ENCODE data around the gene SMARCE1. TPM values are rescaled to one million over a fixed set of nuclear protein-coding genes. Genes with fewer than 3 reads are reported as not detected.

The SMARCE1 gene
- total RNA-seq, 1 experiment from 2014 or later: 139 TPM

DNA sequence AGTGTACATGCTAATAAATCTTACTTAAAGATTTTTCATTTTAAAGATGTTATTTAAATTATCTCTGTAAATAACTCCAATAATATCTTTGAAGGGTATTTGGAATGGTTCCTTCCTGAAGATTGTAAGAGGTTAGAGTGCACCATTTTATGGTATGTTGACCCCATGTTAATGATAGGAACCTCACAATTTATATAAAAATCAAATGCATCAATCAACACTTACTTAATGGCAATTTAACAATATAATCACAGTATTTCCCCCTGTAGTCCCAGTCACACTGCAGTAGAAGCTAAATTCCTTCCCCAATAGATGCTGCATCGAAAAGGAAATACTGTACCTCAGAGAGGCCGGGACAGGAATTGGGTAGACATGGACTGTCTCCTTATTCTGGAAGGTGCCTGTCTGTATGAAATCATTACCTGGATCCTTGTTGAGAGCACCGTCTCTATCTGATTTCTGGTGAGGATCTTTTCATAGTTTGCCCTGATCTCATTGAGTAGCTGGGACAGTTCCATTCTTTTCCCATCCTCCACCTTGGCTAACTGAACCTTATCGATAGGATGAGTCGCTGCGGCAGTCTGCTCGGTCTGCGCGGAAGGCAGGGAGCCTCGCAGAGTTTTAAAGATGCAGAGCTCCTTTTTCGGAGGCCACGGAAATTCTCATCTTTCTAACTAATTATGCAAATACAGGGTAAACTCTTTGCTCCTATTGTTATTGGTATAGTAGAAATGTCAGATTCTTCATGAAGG lies 17.1 kb upstream of the SMARCE1 start, which contains the start of gene KRT222:
Gene KRT222, minus strand, starts transcription at position 596 of the 752 bp plus-strand sequence. Its CDS starts 78 bp downstream, at position 518.
- H3K27ac ChIP-seq: no peak within 1 kb of the TSS
- peaks cover 12% of the 10 kb centered on the region; the same call in 1 of the 2 replicates for H3K27me3 ChIP-seq
- no peak for DNase-seq
- H3K4me3 ChIP-seq: no peak within 1 kb of the TSS
- H3K9me3 ChIP-seq (replicated peaks): no peaks in the 10 kb centered on the region
- H3K4me1 ChIP-seq: no peaks in the 10 kb centered on the region
- no peaks in the 10 kb centered on the region for H3K36me3 ChIP-seq

DNA sequence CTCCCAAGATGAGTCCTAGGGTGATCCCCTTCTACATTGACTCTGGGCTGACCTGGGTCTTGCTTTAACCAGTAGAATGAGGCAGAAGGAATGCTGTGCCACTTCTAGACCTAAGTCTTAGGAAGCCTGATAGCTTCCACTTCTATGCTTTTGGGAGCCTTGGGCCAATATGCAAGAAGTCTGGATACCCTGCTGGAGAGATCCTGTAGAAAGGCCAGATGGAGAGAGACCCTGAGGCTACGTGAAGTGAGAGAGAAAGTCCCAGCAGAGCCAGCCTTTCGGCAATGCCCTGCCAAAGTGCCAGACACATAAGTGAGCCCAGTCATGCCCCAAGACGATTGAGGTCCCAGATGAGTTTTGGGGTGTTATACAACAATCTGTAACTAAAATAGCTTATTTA lies 15.6 kb upstream of the SMARCE1 start:
- no peak for DNase-seq
- Histone ChIP-seq H3K36me3 (no peaks in the 10 kb centered on the region), H3K27me3 (peaks cover 12% of the 10 kb centered on the region; the same call in 1 of the 2 replicates), H3K27ac (no peak overlapping the region), H3K4me3 (no peak overlapping the region), H3K9me3 (replicated peaks) (no peaks in the 10 kb centered on the region), H3K4me1 (no peaks in the 10 kb centered on the region)

DNA sequence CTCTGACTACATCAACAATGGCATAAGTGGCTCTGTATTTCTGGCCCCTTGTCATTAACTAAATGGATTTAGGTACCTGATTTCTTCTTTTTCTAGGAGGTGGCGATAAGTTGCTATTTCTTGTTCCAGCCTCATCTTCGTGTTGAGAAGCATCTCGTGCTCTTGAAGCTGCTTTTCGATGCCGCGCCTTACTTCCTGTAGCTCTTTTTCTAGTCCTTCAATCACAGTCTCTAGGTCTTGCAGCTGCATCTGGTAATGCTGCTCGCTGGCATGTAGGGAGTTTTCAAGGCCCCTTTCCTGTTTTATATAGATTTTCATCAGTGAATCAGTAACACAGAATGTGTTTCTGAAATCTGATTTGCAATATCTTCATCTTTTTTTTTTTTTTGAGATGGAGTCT lies 12.3 kb upstream of the SMARCE1 start:
- no peak overlapping the region for H3K27ac ChIP-seq
- no peaks in the 10 kb centered on the region for H3K36me3 ChIP-seq
- H3K9me3 ChIP-seq (replicated peaks): no peaks in the 10 kb centered on the region
- H3K27me3 ChIP-seq: peaks cover 8% of the 10 kb centered on the region; the same call in 1 of the 2 replicates
- H3K4me3 ChIP-seq: no peak overlapping the region
- H3K4me1 ChIP-seq: no peaks in the 10 kb centered on the region
- DNase-seq: no peak

DNA sequence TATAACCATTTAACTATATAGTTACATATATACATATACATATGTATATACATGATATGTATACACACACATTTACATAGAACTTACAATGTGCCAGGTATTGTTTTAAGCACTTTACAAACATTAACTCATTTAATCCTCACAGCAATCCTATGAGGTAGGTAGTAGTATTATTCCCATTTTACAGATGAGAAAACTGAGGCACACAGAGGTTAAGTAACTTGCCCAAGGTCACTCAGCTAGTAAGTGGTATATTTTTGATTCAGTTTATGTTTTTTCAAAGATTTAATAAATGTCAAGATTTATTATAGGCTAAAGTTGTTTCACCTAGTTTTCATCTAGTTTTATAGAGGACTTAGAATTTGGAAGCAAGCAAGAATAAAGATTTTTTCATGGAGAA lies 10.8 kb upstream of the SMARCE1 start:
- H3K4me1 ChIP-seq: no peaks in the 10 kb centered on the region
- DNase-seq: no peak
- no peak overlapping the region for H3K4me3 ChIP-seq
- no peaks in the 10 kb centered on the region; the same call in 1 of the 2 replicates for H3K27me3 ChIP-seq
- H3K36me3 ChIP-seq: no peaks in the 10 kb centered on the region
- H3K9me3 ChIP-seq (replicated peaks): no peaks in the 10 kb centered on the region
- no peak overlapping the region for H3K27ac ChIP-seq

DNA sequence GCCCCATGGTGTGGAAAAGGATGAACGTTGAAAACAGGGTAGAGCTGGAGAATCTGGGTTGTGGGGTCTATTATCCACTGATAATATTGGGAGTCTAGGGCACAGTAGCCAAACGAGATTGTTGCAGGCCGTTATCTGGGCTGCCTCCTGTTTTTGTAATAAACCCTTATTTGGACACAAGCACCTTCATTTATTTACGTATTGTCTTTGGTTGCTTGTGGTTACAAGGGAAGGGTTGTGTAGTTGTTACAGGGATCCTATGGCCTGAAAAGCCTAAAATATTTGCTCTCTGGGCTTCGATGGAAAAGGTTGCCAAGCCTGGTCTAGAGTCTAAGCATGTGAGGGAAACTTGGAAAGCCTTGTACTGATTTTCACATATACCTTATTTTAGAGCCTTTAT lies 4.3 kb upstream of the SMARCE1 start:
- DNase-seq: no peak
- Histone ChIP-seq H3K27ac (no peak overlapping the region), H3K4me3 (no peak overlapping the region), H3K27me3 (no peaks in the 10 kb centered on the region), H3K4me1 (no peaks in the 10 kb centered on the region; the same call in 1 of the 2 replicates), H3K36me3 (no peaks in the 10 kb centered on the region), H3K9me3 (replicated peaks) (no peaks in the 10 kb centered on the region)

DNA sequence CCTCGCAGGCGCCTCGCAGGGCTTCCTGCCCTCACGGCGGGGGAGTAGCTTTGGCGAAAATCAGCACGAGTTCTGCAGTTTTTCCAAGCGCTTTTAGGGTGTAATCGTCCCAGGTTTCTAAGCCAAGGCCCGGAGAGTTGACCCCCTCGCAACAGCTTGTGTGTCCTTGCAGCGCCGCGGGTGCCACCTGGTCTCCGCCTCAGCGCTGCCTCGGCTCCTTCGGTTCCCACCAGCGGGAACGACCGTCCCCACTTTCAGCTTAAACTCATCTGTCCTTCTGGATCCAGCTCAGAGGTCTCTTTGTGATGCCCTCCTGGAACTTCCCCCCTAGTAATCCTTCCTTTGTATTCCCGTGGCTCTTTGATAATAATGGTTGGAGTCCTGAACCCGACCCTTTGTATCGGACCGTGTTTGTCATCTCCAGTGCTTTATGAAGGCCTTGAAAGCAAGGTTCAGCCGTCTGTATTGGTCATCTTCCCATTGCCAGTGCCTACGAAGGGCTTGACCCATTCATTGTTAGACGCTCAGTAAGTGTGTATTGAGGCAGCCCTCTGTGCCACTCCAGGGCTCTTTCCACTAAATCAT lies 858 bp upstream of the SMARCE1 start:
- Histone ChIP-seq H3K27ac (peak overlapping the region; percentile 98), H3K36me3 (0 out of 2 replicates have a peak, but pooled peaks cover 12% of the 10 kb centered on the region), H3K4me3 (peak overlapping the region; percentile 96), H3K27me3 (no peaks in the 10 kb centered on the region), H3K9me3 (replicated peaks) (no peaks in the 10 kb centered on the region), H3K4me1 (peaks cover 6% of the 10 kb centered on the region)
- DNase-seq: no peak

DNA sequence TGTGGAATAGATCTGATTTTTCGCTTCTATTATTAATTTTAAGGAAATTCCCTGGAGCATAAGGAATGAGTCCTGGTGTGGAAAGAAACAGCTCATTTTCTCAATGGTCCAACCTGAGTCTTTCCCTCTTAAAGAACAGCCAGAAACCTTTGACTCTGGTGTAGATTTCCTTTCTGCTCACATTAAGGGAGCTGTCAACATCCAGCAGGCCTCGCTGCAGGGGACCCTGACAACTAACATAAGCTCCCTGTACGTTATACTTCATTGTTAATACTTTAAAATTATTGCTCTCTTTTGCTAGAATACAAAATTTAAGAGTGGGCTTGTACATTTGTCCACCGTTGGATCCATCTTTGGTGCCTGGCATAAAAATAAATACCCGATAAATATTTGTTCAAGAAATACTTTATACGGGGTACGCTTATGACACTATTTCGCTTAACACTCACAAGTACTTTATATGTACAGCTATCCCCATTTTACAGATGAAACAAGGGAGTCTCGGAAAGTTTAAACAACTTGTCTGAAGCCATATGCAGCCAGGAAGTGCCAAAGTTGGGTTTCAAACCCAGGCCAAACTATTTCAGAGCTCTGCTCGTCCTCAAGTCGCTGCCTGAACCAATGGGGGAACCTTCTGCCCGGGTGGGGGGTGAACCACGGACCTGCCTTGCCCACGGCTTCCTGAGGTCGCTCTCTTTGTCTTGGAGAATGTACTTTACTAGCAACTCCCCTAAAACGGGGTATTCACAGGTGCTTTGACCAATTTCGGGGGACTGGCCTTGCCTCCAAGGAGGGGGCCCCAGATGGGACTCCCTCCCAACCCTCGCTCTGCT lies 611 bp downstream of the SMARCE1 start:
- peak; percentile 9 to 50 for DNase-seq
- no peaks in the 10 kb centered on the region for H3K27me3 ChIP-seq
- peaks cover 6% of the 10 kb centered on the region for H3K4me1 ChIP-seq

DNA sequence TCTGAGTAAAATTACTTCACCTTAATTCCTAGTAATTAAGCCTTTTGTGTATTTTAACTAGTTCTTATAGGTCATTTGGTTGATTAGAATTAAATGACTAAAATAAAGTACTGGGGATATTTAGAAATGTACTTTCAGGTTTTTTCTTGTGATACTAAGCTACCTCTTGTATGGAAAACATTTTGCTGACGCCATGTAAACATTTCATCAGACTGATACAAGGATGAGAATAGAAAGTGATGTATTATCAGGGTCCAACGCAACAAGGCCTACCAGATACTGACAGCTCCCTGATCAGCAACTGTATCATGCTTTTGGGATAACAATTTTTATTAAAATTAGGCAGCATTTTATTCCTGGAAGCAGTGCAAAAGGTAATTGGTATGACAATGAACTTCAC lies 1.7 kb downstream of the SMARCE1 start:
- H3K4me1 ChIP-seq: peaks cover 6% of the 10 kb centered on the region
- DNase-seq: no peak
- H3K27me3 ChIP-seq: no peaks in the 10 kb centered on the region
- H3K9me3 ChIP-seq (replicated peaks): no peaks in the 10 kb centered on the region
- H3K27ac ChIP-seq: no peak overlapping the region
- H3K4me3 ChIP-seq: no peak overlapping the region
- peaks cover 35% of the 10 kb centered on the region for H3K36me3 ChIP-seq

More for the DNA sequence above, 611 bp downstream of the SMARCE1 start:
- H3K27ac ChIP-seq: peak overlapping the region; percentile 98
- no peaks in the 10 kb centered on the region for H3K9me3 ChIP-seq (replicated peaks)
- H3K36me3 ChIP-seq: peaks cover 24% of the 10 kb centered on the region
- H3K4me3 ChIP-seq: peak overlapping the region; percentile 96

DNA sequence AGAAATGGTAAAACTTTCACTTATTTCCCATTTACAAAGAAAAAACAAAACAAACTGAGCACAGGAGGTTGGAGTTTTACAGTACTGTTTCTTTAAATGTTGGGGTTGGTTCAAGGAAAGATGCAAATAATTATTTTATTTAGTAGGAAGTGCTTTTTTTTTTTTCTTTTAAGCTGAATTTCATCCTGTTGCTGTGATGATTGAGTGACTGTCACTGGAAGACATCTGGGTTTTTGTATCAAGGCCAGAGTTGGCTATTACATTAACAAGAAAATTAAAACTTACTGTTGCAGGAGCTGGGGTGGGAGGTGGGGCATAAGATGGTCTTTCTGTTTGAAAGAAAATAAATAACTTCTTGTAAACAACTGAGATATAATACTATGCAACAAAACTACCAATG lies 2.3 kb downstream of the SMARCE1 start:
- H3K4me1 ChIP-seq: peaks cover 6% of the 10 kb centered on the region
- H3K4me3 ChIP-seq: no peak overlapping the region
- DNase-seq: no peak
- H3K27ac ChIP-seq: no peak overlapping the region
- H3K36me3 ChIP-seq: peaks cover 42% of the 10 kb centered on the region
- no peaks in the 10 kb centered on the region for H3K9me3 ChIP-seq (replicated peaks)
- H3K27me3 ChIP-seq: no peaks in the 10 kb centered on the region

DNA sequence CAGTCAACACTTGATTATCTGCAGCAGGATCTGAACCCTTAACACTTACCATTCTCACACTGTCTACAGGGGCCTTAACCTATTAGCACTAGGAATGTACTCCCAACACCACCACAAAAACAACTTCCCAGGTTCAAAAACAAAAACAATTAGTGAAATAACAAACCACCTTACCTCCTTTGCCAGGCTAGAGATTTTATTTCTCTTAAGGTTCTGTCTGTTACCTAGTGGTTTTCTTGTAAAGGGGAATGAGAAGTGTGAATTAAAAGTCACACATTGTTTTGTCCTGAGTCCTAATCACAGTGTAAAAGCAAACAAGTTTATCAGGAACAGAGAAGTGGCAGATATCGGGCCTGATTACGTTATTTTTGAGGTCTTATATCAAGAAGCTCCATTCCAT lies 9.7 kb downstream of the SMARCE1 start:
- peaks cover 86% of the 10 kb centered on the region for H3K36me3 ChIP-seq
- DNase-seq: no peak
- no peaks in the 10 kb centered on the region for H3K27me3 ChIP-seq
- H3K9me3 ChIP-seq (replicated peaks): no peaks in the 10 kb centered on the region
- H3K4me1 ChIP-seq: no peaks in the 10 kb centered on the region
- no peak overlapping the region for H3K4me3 ChIP-seq
- no peak overlapping the region for H3K27ac ChIP-seq

DNA sequence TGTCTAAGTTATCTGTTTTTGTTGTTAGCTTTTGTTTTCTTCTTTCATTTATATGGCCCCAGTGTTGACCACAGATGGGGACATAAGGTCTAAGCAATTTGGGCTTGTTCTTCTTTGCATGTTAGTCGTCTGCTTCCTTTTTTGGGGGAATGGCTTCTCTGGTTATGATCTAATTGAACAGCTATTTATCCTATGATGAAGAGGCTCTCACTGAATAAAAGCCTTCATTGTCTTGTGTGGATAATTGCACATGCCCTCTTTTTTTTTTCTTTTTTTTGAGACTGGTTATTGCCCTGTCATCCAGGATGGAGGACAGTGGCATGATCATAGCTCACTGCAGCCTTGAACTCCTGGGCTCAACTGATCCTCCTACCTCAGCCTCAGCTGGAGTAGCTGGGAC lies 13.7 kb downstream of the SMARCE1 start:
- Histone ChIP-seq H3K9me3 (replicated peaks) (no peaks in the 10 kb centered on the region), H3K4me3 (no peak overlapping the region), H3K36me3 (peaks cover 84% of the 10 kb centered on the region), H3K27ac (peak overlapping the region; percentile 29; the same call in 1 of the 2 replicates), H3K4me1 (no peaks in the 10 kb centered on the region), H3K27me3 (no peaks in the 10 kb centered on the region)
- DNase-seq: no peak

DNA sequence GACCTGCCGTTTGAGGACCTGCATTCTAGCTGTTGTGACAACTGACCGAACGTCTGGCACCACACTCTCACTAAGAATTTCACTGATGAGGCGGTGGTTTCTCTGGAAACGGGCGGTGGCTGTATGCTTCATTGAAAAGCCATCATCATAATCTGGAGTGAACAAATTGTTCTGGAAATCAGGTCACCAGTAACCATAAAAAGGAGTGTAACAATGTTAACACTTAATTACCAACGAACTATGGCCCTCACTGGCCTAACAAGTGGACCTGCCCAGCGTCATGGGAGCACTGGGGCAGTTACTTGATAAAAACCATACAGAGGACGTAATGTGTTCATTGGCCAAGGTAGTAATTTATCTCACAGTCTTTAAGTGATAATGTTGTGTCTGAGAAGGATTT lies 15.4 kb downstream of the SMARCE1 start:
- Histone ChIP-seq H3K27me3 (no peaks in the 10 kb centered on the region), H3K4me1 (no peaks in the 10 kb centered on the region), H3K4me3 (no peak overlapping the region), H3K27ac (no peak overlapping the region), H3K36me3 (peaks cover 94% of the 10 kb centered on the region), H3K9me3 (replicated peaks) (no peaks in the 10 kb centered on the region)
- DNase-seq: no peak

DNA sequence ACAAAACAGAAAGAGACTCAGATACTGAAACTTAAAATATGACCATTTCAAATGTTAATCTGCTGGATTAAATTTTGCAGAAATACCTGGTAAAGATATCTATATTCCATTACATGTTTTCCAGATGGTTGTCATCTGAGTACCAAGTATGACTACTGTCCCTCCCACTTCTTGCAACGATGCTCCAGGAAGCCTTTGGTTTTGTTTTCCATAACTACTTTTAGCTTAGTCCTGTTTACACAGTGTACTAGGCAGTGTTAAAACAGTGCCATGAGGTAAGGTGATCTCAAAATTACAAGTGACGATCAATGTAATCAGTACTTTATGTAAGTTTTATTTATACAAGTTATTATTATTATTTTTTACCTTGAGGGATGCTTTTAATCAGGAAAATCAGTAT lies 17.8 kb downstream of the SMARCE1 start:
- H3K36me3 ChIP-seq: peaks cover 73% of the 10 kb centered on the region
- no peak overlapping the region for H3K4me3 ChIP-seq
- H3K4me1 ChIP-seq: no peaks in the 10 kb centered on the region
- no peaks in the 10 kb centered on the region for H3K27me3 ChIP-seq
- DNase-seq: no peak
- no peak overlapping the region for H3K27ac ChIP-seq
- no peaks in the 10 kb centered on the region for H3K9me3 ChIP-seq (replicated peaks)

DNA sequence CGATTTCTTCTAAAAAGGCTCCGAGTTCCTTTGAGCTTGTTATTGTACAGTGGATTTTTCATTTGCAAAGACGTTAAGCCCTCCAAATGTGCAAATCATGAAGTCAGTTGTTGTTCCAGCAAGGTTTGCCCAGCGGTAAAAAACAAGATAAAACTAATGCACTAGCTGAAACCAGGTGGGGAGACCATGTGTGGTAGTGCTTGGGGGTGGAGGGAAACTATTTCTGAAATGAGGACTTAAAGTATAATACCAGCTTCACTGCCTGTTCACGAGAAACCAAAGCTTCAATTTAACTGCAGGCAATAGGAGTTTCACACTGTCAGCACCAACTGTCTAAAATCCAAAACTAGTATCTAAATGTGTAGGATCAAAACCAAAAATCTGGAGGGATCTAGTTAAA lies 22.3 kb downstream of the SMARCE1 start:
- no peak overlapping the region for H3K27ac ChIP-seq
- H3K4me3 ChIP-seq: no peak overlapping the region
- no peak for DNase-seq
- no peaks in the 10 kb centered on the region for H3K9me3 ChIP-seq (replicated peaks)
- H3K27me3 ChIP-seq: no peaks in the 10 kb centered on the region
- H3K4me1 ChIP-seq: no peaks in the 10 kb centered on the region
- H3K36me3 ChIP-seq: peaks cover 29% of the 10 kb centered on the region

Measured in SJCRH30 (cell line).